Spinal cord (tissue), 10 donors: ENCODE data around the gene ART3. TPM values are rescaled to one million over a fixed set of nuclear protein-coding genes. Genes with fewer than 3 reads are reported as not detected.
"Not testable (repeated sequence)": the region's sequence is repeated elsewhere in the genome, so short reads cannot be mapped to it uniquely, and the experiment has no call there.

ENCODE experiments used
- DNase-seq, 6 donors: peaks; one replicate each; pipeline versions ENCODE4 v3.0.0 to v3.0.0-alpha.2; 2013 to 2015; ENCODE audit warnings: low spot score in 6 of 6, low read depth in 4 of 6
- H3K27ac ChIP-seq: one replicate; pipeline ENCODE4 v1.5.1; 2013; ENCODE audit warnings: low read depth, low read length, control low read depth
- H3K27me3 ChIP-seq: one replicate; pipeline ENCODE4 v1.6.1; 2013; ENCODE audit warnings: low read length; ENCODE audit not compliant: control insufficient read depth, insufficient read depth
- H3K36me3 ChIP-seq: one replicate; pipeline ENCODE4 v1.6.1; 2013; ENCODE audit warnings: low read length; ENCODE audit not compliant: control insufficient read depth, insufficient read depth
- H3K4me1 ChIP-seq: one replicate; pipeline ENCODE4 v1.6.1; 2013; ENCODE audit warnings: low read length; ENCODE audit not compliant: control insufficient read depth, insufficient read depth
- H3K4me3 ChIP-seq: one replicate; pipeline ENCODE4 v1.5.1; 2013; ENCODE audit warnings: low read depth, low read length, control low read depth
- H3K9me3 ChIP-seq: one replicate; pipeline ENCODE4 v1.6.1; 2013; ENCODE audit warnings: low read length; ENCODE audit not compliant: control insufficient read depth, insufficient read depth
- WGBS: methylation state at CpG from one replicate; pipeline ENCODE4 v1.1.5; 2013; ENCODE audit warnings: missing lambda C conversion rate; ENCODE audit not compliant: insufficient coverage; 5-methylcytosine and 5-hydroxymethylcytosine counted together
- long read RNA-seq, 4 donors: transcript quantifications; one replicate each; lab custom pipeline, GENCODE V29; 2026
- polyA plus RNA-seq, 2 donors: library from polyadenylated mRNA; unstranded; fragments of 120-200 nt; gene quantifications; one replicate each; pipeline ENCODE4 v1.2.1, GENCODE V29; 2013; ENCODE audit not compliant: insufficient read length in 2 of 2
- total RNA-seq, 2 donors: library from RNA; depleted of rRNA in 1 of 2; stranded (reverse); fragments of 120-200 nt in 1 of 2; fragments of >200 nt in 1 of 2; gene quantifications; one replicate each; pipeline versions ENCODE4 v1.2.3 to v1.2.4, GENCODE V29; 2013 to 2014
- donor health status: healthy.

Gene ART3
- 1 to 10 TPM; 4.0 to 7.6 TPM for total RNA-seq
- polyA plus RNA-seq, result 1 to 10 TPM; 4.0 to 4.4 TPM
- long read RNA-seq, donor 1, result 0 reads
- long read RNA-seq, donor 2, result 0 reads
- long read RNA-seq, donor 3, result 0 reads
- long read RNA-seq, donor 4, partial matches to known transcripts, result 0 of 6 reads
- long read RNA-seq, donor 4, other reads (novel, unspliced or antisense), result 6 of 6 reads

GRCh38 chr4:76074468-76074867, at the start of gene ART3:
ART3 (plus strand) TSS chr4:76074709; CDS start chr4:76075890, 1,181 bp downstream.
- H3K4me1 ChIP-seq, result no peaks in the 10 kb centered on the region
- WGBS, result no CpG with 5 or more reads among the region's 1 CpG
- H3K36me3 ChIP-seq, result no peaks in the 10 kb centered on the region
- H3K27ac ChIP-seq, result no peak within 1 kb of the TSS
- no peaks in the 10 kb centered on the region for H3K9me3 ChIP-seq
- H3K27me3 ChIP-seq, result no peaks in the 10 kb centered on the region
- peak in 1 of 6 donors; percentile 69 for DNase-seq
- no peak within 1 kb of the TSS for H3K4me3 ChIP-seq

- H3K27me3 ChIP-seq, result no peaks in the 10 kb centered on the region
- peak in 2 of 6 donors; percentile 28 to 50 for DNase-seq
- no peaks in the 10 kb centered on the region for H3K4me1 ChIP-seq
- H3K27ac ChIP-seq, result no peak overlapping the region
- H3K9me3 ChIP-seq, result no peaks in the 10 kb centered on the region
- peak overlapping the region; percentile 14 for H3K4me3 ChIP-seq
- H3K36me3 ChIP-seq, result no peaks in the 10 kb centered on the region
- WGBS, result 32% methylated on average over 3 of the region's 6 CpGs
These were observed 46.2 kb upstream of the ART3 start for GRCh38 chr4:76028350-76028765.

- no peaks in the 10 kb centered on the region for H3K36me3 ChIP-seq
- DNase-seq, result no peak
- H3K4me1 ChIP-seq, result no peaks in the 10 kb centered on the region
- H3K27me3 ChIP-seq, result no peaks in the 10 kb centered on the region
- no CpG with 5 or more reads among the region's 2 CpGs for WGBS
- no peak overlapping the region for H3K27ac ChIP-seq
- no peak overlapping the region for H3K4me3 ChIP-seq
- H3K9me3 ChIP-seq, result no peaks in the 10 kb centered on the region
These were observed 45.2 kb upstream of the ART3 start for GRCh38 chr4:76029300-76029699.

- no peaks in the 10 kb centered on the region for H3K36me3 ChIP-seq
- DNase-seq, result peak in 2 of 6 donors; percentile 14 to 68
- H3K4me1 ChIP-seq, result no peaks in the 10 kb centered on the region
- no peak overlapping the region for H3K27ac ChIP-seq
- H3K27me3 ChIP-seq, result no peaks in the 10 kb centered on the region
- no peaks in the 10 kb centered on the region for H3K9me3 ChIP-seq
- H3K4me3 ChIP-seq, result no peak overlapping the region
- WGBS, result 20% methylated on average over 1 of the region's 3 CpGs
These were observed 39.4 kb upstream of the ART3 start for GRCh38 chr4:76035141-76035540.

- Histone ChIP-seq H3K36me3 (no peaks in the 10 kb centered on the region), H3K4me3 (no peak within 1 kb of the TSS), H3K9me3 (no peaks in the 10 kb centered on the region), H3K27me3 (no peaks in the 10 kb centered on the region), H3K27ac (no peak within 1 kb of the TSS), H3K4me1 (no peaks in the 10 kb centered on the region)
- no CpG with 5 or more reads among the region's 2 CpGs for WGBS
- DNase-seq, result no peak
These were observed 38.6 kb upstream of the ART3 start, which contains the start of gene CXCL11 for GRCh38 chr4:76035799-76036380. CXCL11 (minus strand) TSS chr4:76036070; CDS start chr4:76035987, 83 bp downstream.

- no peak for DNase-seq
- Histone ChIP-seq H3K36me3 (no peaks in the 10 kb centered on the region), H3K27ac (no peak overlapping the region), H3K9me3 (no peaks in the 10 kb centered on the region), H3K4me3 (no peak overlapping the region), H3K4me1 (no peaks in the 10 kb centered on the region), H3K27me3 (no peaks in the 10 kb centered on the region)
- 91% methylated on average over 3 of the region's 3 CpGs for WGBS
These were observed 37.7 kb upstream of the ART3 start for GRCh38 chr4:76036855-76037254.

- not testable (repeated sequence) for H3K27ac ChIP-seq
These were observed 32.1 kb upstream of the ART3 start for GRCh38 chr4:76042241-76042998.

GRCh38 chr4:76043306-76043705, 31.2 kb upstream of the ART3 start:
- not testable (repeated sequence) for H3K4me3 ChIP-seq, H3K4me1 ChIP-seq, H3K9me3 ChIP-seq, DNase-seq, H3K27me3 ChIP-seq, H3K27ac ChIP-seq, H3K36me3 ChIP-seq
- WGBS, result 98% methylated on average over 12 of the region's 18 CpGs

More at GRCh38 chr4:76042241-76042998, 32.1 kb upstream of the ART3 start:
- H3K4me3 ChIP-seq, H3K9me3 ChIP-seq, H3K27me3 ChIP-seq, H3K4me1 ChIP-seq, DNase-seq, H3K36me3 ChIP-seq: not testable (repeated sequence)
- WGBS, result no CpG with 5 or more reads among the region's 18 CpGs

- H3K27me3 ChIP-seq, H3K27ac ChIP-seq, DNase-seq, H3K36me3 ChIP-seq, H3K4me1 ChIP-seq, H3K9me3 ChIP-seq, H3K4me3 ChIP-seq: not testable (repeated sequence)
- 96% methylated on average over 2 of the region's 4 CpGs for WGBS
These were observed 29.8 kb upstream of the ART3 start for GRCh38 chr4:76044686-76045085.
